Upper lobe of left lung (tissue), 6 donors: ENCODE data around the gene CNTNAP2. TPM values are rescaled to one million over a fixed set of nuclear protein-coding genes. Genes with fewer than 3 reads are reported as not detected.

Source experiments
- ATAC-seq, 2 donors: fragments of 200-7000 bp; cut with Tn5 transposase; one replicate each; pipeline ENCODE4 v1.9.1; 2022; ENCODE audit warnings: mild to moderate bottlenecking in 2 of 2, moderate library complexity in 2 of 2; ENCODE audit not compliant: low FRiP score in 2 of 2
- DNase-seq, 2 donors: peaks; one replicate each; pipeline ENCODE4 v3.0.0-alpha.2; 2019 to 2020
- H3K27ac ChIP-seq, 4 donors: fragments of 200-600 bp; sonication (generic); one replicate each; pipeline ENCODE4 v1.5.1; 2016 to 2019
- H3K27me3 ChIP-seq, 4 donors: fragments of 200-600 bp; sonication (generic); one replicate each; pipeline ENCODE4 v1.5.1; 2017 to 2019
- H3K36me3 ChIP-seq, 4 donors: fragments of 200-600 bp; sonication (generic); one replicate each; pipeline ENCODE4 v1.5.1; 2016 to 2019
- H3K4me1 ChIP-seq, 4 donors: fragments of 200-600 bp; sonication (generic); one replicate each; pipeline ENCODE4 v1.5.1; 2018 to 2019
- H3K4me3 ChIP-seq, 4 donors: fragments of 200-600 bp; sonication (generic); one replicate each; pipeline ENCODE4 v1.5.1; 2017 to 2019; ENCODE audit warnings: mild to moderate bottlenecking in 2 of 4, moderate library complexity in 1 of 4
- H3K9me3 ChIP-seq, 4 donors: fragments of 200-600 bp; sonication (generic); one replicate each; pipeline ENCODE4 v1.5.1; 2018 to 2019
- CTCF ChIP-seq, 6 experiments: fragments of 450-650 bp in 4 of 6; fragments of 200-600 bp in 2 of 6; sonication (generic) in 2 of 6; IDR thresholded peaks; one replicate each; pipeline ENCODE4 v1.5.1; 2016 to 2019; ENCODE audit warnings: antibody characterized with exemption in 6 of 6
- EP300 ChIP-seq, 4 donors: sonication (generic); formaldehyde crosslinking; IDR thresholded peaks; one replicate each; pipeline ENCODE4 v1.5.1; 2017; ENCODE audit warnings: antibody characterized with exemption in 4 of 4, control low read depth in 2 of 4
- POLR2A ChIP-seq, 4 donors: fragments of 450-650 bp; IDR thresholded peaks; one replicate each; pipeline ENCODE4 v1.5.1; 2016 to 2017; ENCODE audit warnings: antibody characterized with exemption in 4 of 4, mild to moderate bottlenecking in 2 of 4
- POLR2AphosphoS5 ChIP-seq, 2 donors: sonication (generic); formaldehyde crosslinking; IDR thresholded peaks; one replicate each; pipeline ENCODE4 v1.5.1; 2017; ENCODE audit warnings: antibody characterized with exemption in 2 of 2
- WGBS, 2 donors: methylation state at CpG; one replicate each; pipeline ENCODE4 v1.1.5; 2017 to 2018; 5-methylcytosine and 5-hydroxymethylcytosine counted together
- total RNA-seq, 6 donors: library from RNA; depleted of rRNA in 4 of 6; stranded (reverse); fragments of >200 nt in 4 of 6; gene quantifications; one replicate each; pipeline versions ENCODE4 v1.1.0 to v1.2.1, GENCODE V29; 2016 to 2021
- donor health status: DM: no; HTN: no; CAD: no; lungs with moderate emphysema.
- donor health status: DM: no; HTN: yes; CAD: no; lungs with severe emphysema.

CNTNAP2 gene
- total RNA-seq, 6 donors from 2014 or later, result 0.06 to 1.0 (median 0.37) TPM

- Histone ChIP-seq H3K27ac (no peak overlapping the region), H3K4me1 (no peaks in the 10 kb centered on the region), H3K36me3 (no peaks in the 10 kb centered on the region), H3K4me3 (no peak overlapping the region), H3K9me3 (no peaks in the 10 kb centered on the region), H3K27me3 (no peaks in the 10 kb centered on the region)
- 58 to 69% methylated on average over 1 of the region's 1 CpG for WGBS, 2 donors
- DNase-seq, result no peak
- no peak for ATAC-seq
- TF ChIP-seq POLR2A (IDR thresholded peaks at IDR 0.05), result no peak
- TF ChIP-seq POLR2AphosphoS5 (IDR thresholded peaks at IDR 0.05), result no peak
- TF ChIP-seq EP300 (IDR thresholded peaks at IDR 0.05), result no peak
- TF ChIP-seq CTCF (IDR thresholded peaks at IDR 0.05), result no peak
Observed at GRCh38 chr7:146804620-146805019, 688.0 kb downstream of the CNTNAP2 start.

- Histone ChIP-seq H3K4me1 (no peaks in the 10 kb centered on the region), H3K4me3 (no peak overlapping the region), H3K36me3 (no peaks in the 10 kb centered on the region), H3K27me3 (no peaks in the 10 kb centered on the region), H3K9me3 (no peaks in the 10 kb centered on the region), H3K27ac (no peak overlapping the region)
- TF ChIP-seq POLR2A (IDR thresholded peaks at IDR 0.05) (no peak), POLR2AphosphoS5 (IDR thresholded peaks at IDR 0.05) (no peak), CTCF (IDR thresholded peaks at IDR 0.05) (no peak), EP300 (IDR thresholded peaks at IDR 0.05) (no peak)
- WGBS, 2 donors, result 76 to 80% methylated on average over 1 of the region's 1 CpG
- no peak for DNase-seq
- ATAC-seq, result no peak
Observed at GRCh38 chr7:146805082-146805481, 688.5 kb downstream of the CNTNAP2 start.

- Histone ChIP-seq H3K4me3 (no peak overlapping the region), H3K9me3 (no peaks in the 10 kb centered on the region), H3K27ac (no peak overlapping the region), H3K36me3 (no peaks in the 10 kb centered on the region), H3K27me3 (no peaks in the 10 kb centered on the region), H3K4me1 (no peaks in the 10 kb centered on the region)
- 26 to 39% methylated on average over 2 of the region's 2 CpGs for WGBS, 2 donors
- TF ChIP-seq POLR2AphosphoS5 (IDR thresholded peaks at IDR 0.05) (no peak), CTCF (IDR thresholded peaks at IDR 0.05) (no peak), POLR2A (IDR thresholded peaks at IDR 0.05) (no peak), EP300 (IDR thresholded peaks at IDR 0.05) (no peak)
- ATAC-seq (no peak), DNase-seq (no peak)
Observed at GRCh38 chr7:146826329-146826728, 709.7 kb downstream of the CNTNAP2 start.

GRCh38 chr7:146830686-146831085 is 714.1 kb downstream of the CNTNAP2 start:
- no peaks in the 10 kb centered on the region for H3K27me3 ChIP-seq
- 87 to 92% methylated on average over 3 of the region's 3 CpGs for WGBS, 2 donors
- no peaks in the 10 kb centered on the region for H3K36me3 ChIP-seq
- no peak overlapping the region for H3K4me3 ChIP-seq
- H3K4me1 ChIP-seq, result no peaks in the 10 kb centered on the region
- no peak for ATAC-seq
- H3K27ac ChIP-seq, result no peak overlapping the region
- DNase-seq, result no peak
- TF ChIP-seq POLR2AphosphoS5 (IDR thresholded peaks at IDR 0.05), result no peak
- TF ChIP-seq EP300 (IDR thresholded peaks at IDR 0.05), result no peak
- TF ChIP-seq POLR2A (IDR thresholded peaks at IDR 0.05), result no peak
- TF ChIP-seq CTCF (IDR thresholded peaks at IDR 0.05), result no peak
- no peaks in the 10 kb centered on the region for H3K9me3 ChIP-seq

- H3K4me1 ChIP-seq, result no peaks in the 10 kb centered on the region
- no peak overlapping the region for H3K27ac ChIP-seq
- H3K27me3 ChIP-seq, result no peaks in the 10 kb centered on the region
- WGBS, 2 donors, result 66 to 69% methylated on average over 2 of the region's 2 CpGs
- no peak overlapping the region for H3K4me3 ChIP-seq
- H3K9me3 ChIP-seq, result no peaks in the 10 kb centered on the region
- ATAC-seq (no peak), DNase-seq (no peak)
- no peaks in the 10 kb centered on the region for H3K36me3 ChIP-seq
- TF ChIP-seq POLR2AphosphoS5 (IDR thresholded peaks at IDR 0.05) (no peak), POLR2A (IDR thresholded peaks at IDR 0.05) (no peak), EP300 (IDR thresholded peaks at IDR 0.05) (no peak), CTCF (IDR thresholded peaks at IDR 0.05) (no peak)
Observed at GRCh38 chr7:146831875-146832274, 715.3 kb downstream of the CNTNAP2 start.
